ENCODE results near the gene COA4.

GRCh38 chr11:73889536-73889935, 12.9 kb upstream of the COA4 start:
- TF ChIP-seq, protein P1, sequence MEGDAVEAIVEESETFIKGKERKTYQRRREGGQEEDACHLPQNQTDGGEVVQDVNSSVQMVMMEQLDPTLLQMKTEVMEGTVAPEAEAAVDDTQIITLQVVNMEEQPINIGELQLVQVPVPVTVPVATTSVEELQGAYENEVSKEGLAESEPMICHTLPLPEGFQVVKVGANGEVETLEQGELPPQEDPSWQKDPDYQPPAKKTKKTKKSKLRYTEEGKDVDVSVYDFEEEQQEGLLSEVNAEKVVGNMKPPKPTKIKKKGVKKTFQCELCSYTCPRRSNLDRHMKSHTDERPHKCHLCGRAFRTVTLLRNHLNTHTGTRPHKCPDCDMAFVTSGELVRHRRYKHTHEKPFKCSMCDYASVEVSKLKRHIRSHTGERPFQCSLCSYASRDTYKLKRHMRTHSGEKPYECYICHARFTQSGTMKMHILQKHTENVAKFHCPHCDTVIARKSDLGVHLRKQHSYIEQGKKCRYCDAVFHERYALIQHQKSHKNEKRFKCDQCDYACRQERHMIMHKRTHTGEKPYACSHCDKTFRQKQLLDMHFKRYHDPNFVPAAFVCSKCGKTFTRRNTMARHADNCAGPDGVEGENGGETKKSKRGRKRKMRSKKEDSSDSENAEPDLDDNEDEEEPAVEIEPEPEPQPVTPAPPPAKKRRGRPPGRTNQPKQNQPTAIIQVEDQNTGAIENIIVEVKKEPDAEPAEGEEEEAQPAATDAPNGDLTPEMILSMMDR (IDR thresholded peaks at IDR 0.05; ENCODE audit: low read depth, low read length, poor library complexity, severe bottlenecking), result no peak
- TF ChIP-seq EZH2phosphoT487 (IDR thresholded peaks at IDR 0.05; ENCODE audit: borderline replicate concordance, low read length), result no peak

Data from DOHH2 (cell line).